T-cell (primary cell): ENCODE data around the gene SRRT. TPM values are rescaled to one million over a fixed set of nuclear protein-coding genes. Genes with fewer than 3 reads are reported as not detected.

ENCODE experiments used
- ATAC-seq, 4 experiments: fragments of 200-7000 bp in 3 of 4; fragments of 150-1000 bp in 1 of 4; cut with Tn5 transposase; replicated peaks in 1 of 4; 1 replicate in 3 of 4; 2 replicates in 1 of 4; pipeline ENCODE4 v1.10.0; 2021; ENCODE audit warnings: moderate library complexity in 3 of 4, mild to moderate bottlenecking in 2 of 4, moderate number of reproducible peaks in 1 of 4
- CTCF ChIA-PET, 2 donors: fragments of 300-600 bp; sonication (Branson Sonifier 250); formaldehyde crosslinking; loops; one replicate each; lab custom pipeline; 2022; ENCODE audit warnings: antibody characterized with exemption in 2 of 2; lab: Charles Lee
- POLR2A ChIA-PET, 2 donors: fragments of 300-600 bp; sonication (Branson Sonifier 250); formaldehyde crosslinking; loops; one replicate each; lab custom pipeline; 2022; ENCODE audit warnings: antibody characterized with exemption in 2 of 2; lab: Charles Lee
- DNase-seq, 35 experiments: peaks; one replicate each; pipeline versions ENCODE4 v3.0.0 to v3.0.0-alpha.2; 2013 to 2023
- H3K27ac ChIP-seq: one replicate; pipeline ENCODE4 v1.5.1; 2013; ENCODE audit warnings: low read length
- H3K27me3 ChIP-seq, 2 experiments: replicated peaks in 1 of 2; 1 replicate in 1 of 2; 2 replicates in 1 of 2; pipeline versions ENCODE4 v1.6.1 to v1.7.0; 2013; ENCODE audit warnings: low read length in 1 of 2, mixed read lengths in 1 of 2; ENCODE audit not compliant: control insufficient read depth in 2 of 2, insufficient read depth in 2 of 2; ENCODE audit errors: extremely low read depth in 1 of 2
- H3K36me3 ChIP-seq, 2 donors: 1 replicate in 1 of 2; 2 replicates in 1 of 2; pipeline versions ENCODE4 v1.6.1 to v1.7.0; 2013; ENCODE audit warnings: low read length in 1 of 2; ENCODE audit not compliant: control insufficient read depth in 2 of 2, insufficient read depth in 1 of 2; ENCODE audit errors: extremely low read depth in 1 of 2
- H3K4me1 ChIP-seq, 2 experiments: 1 replicate in 1 of 2; 2 replicates in 1 of 2; pipeline versions ENCODE4 v1.6.1 to v1.7.0; 2013; ENCODE audit warnings: low read length in 2 of 2, mixed read lengths in 1 of 2; ENCODE audit not compliant: insufficient read depth in 2 of 2, control insufficient read depth in 1 of 2; ENCODE audit errors: extremely low read depth in 1 of 2
- H3K4me3 ChIP-seq, 2 donors: 1 replicate in 1 of 2; 2 replicates in 1 of 2; pipeline versions ENCODE4 v1.5.1 to v1.7.0; 2013; ENCODE audit warnings: mild to moderate bottlenecking in 2 of 2, low read length in 1 of 2, moderate library complexity in 1 of 2; ENCODE audit not compliant: control insufficient read depth in 1 of 2; ENCODE audit errors: extremely low read depth in 1 of 2
- H3K9me3 ChIP-seq: 2 replicates; pipeline ENCODE4 v1.7.0; 2013
- H3K27ac Mint-ChIP-seq, 2 donors: one replicate each; pipeline ENCODE4 v1.8.0; 2020 to 2021; ENCODE audit warnings: mild to moderate bottlenecking in 2 of 2, mixed read lengths in 2 of 2
- H3K27me3 Mint-ChIP-seq, 2 donors: one replicate each; pipeline ENCODE4 v1.8.0; 2021 to 2022; ENCODE audit warnings: mixed read lengths in 2 of 2
- H3K36me3 Mint-ChIP-seq: one replicate; pipeline ENCODE4 v1.8.0; 2021; ENCODE audit warnings: mixed read lengths
- H3K4me1 Mint-ChIP-seq, 3 donors: one replicate each; pipeline ENCODE4 v1.8.0; 2020 to 2022; ENCODE audit warnings: mixed read lengths in 3 of 3, mild to moderate bottlenecking in 1 of 3
- H3K4me3 Mint-ChIP-seq, 3 donors: one replicate each; pipeline ENCODE4 v1.8.0; 2020 to 2022; ENCODE audit warnings: mild to moderate bottlenecking in 3 of 3, mixed read lengths in 3 of 3, moderate library complexity in 3 of 3
- H3K9me3 Mint-ChIP-seq, 3 donors: one replicate each; pipeline ENCODE4 v1.8.0; 2020 to 2022; ENCODE audit warnings: mixed read lengths in 3 of 3
- WGBS: methylation state at CpG from one replicate; pipeline ENCODE4 v1.1.5; 2013; ENCODE audit warnings: missing lambda C conversion rate; ENCODE audit not compliant: insufficient coverage; 5-methylcytosine and 5-hydroxymethylcytosine counted together
- total RNA-seq, 35 experiments: library from RNA in 6 of 35; stranded (reverse) in 6 of 35; fragments of 120-200 nt in 1 of 35; gene quantifications; one replicate each; pipeline versions ENCODE4 v1.2.1 to v1.2.4 and lab custom pipeline; 2013 to 2026

Gene SRRT
- total RNA-seq, 5 donors from 2014 or later (not counting 1 experiment from before 2014, with no cell fraction given): 224 to 308 (median 243) TPM

DNA sequence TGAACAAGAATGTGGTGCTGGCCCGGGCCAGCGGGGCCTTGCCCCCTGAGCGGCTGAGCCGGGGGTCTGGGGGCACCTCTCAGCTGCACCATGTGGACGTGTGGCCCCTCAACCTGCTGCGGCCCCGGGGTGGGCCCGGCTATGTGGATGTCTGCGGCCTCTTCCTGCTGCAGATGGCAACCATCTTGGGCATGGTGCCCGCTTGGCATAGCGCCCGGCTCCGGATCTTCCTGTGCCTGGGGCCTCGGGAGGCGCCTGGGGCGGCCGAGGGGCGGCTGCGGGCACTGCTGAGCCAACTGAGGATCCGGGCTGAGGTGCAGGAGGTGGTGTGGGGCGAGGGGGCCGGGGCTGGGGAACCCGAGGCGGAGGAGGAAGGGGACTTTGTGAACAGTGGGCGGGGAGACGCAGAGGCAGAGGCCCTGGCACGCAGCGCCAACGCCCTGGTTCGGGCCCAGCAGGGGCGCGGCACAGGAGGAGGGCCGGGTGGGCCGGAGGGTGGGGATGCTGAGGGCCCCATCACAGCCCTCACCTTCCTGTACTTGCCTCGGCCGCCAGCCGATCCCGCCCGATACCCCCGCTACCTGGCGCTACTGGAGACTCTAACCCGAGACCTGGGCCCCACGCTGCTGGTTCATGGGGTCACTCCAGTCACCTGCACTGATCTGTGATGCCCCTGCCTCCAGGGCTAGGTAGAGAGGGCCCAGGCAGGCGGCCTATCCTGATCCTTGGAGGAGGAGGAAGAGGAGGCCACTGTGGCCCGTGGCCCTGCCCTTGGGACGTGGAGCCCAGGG, 8.8 kb upstream of the SRRT start:
- WGBS: 61% methylated on average over 39 of the region's 46 CpGs
- POLR2A ChIA-PET: no interaction called here

DNA sequence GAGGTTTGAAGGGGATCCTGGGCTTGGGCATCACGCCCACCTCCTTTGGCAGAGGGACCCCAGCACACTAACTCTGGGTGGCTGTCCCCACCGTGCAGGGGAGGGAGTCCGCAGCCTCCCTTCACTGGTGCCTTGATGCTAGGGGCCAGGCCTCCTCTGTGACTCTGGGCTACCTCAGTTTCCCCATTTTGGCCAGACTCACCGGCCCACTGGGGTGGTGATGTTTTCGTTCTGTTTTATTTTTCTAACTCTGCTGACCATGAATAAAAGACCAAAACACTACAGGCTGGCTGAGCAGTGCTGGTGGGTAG, 8.2 kb upstream of the SRRT start:
- Mint-ChIP-seq H3K36me3 (peaks cover 19% of the 10 kb centered on the region), H3K9me3 (no peaks in the 10 kb centered on the region), H3K27ac (peak overlapping the region; percentile 86), H3K4me3 (peak overlapping the region; percentile 72 to 81 (median 75)), H3K4me1 (peaks cover 14 to 17% (median 16%) of the 10 kb centered on the region in 3 donors), H3K27me3 (no peaks in the 10 kb centered on the region)
- Histone ChIP-seq H3K9me3 (no peaks in the 10 kb centered on the region), H3K27me3 (no peaks in the 10 kb centered on the region), H3K4me1 (peaks cover 5 to 22% of the 10 kb centered on the region in 2 experiments), H3K27ac (peak overlapping the region; percentile 65), H3K36me3 (peaks cover 8 to 26% of the 10 kb centered on the region in 2 donors), H3K4me3 (peak overlapping the region; percentile 49 to 74)
- ChIA-PET POLR2A (no interaction called here), CTCF (no interaction called here)
- no peak for DNase-seq
- 83% methylated on average over 1 of the region's 5 CpGs for WGBS
- ATAC-seq: no peak

More for the DNA sequence above, 8.8 kb upstream of the SRRT start:
- peaks cover 5 to 22% of the 10 kb centered on the region in 2 experiments for H3K4me1 ChIP-seq
- no peaks in the 10 kb centered on the region for H3K27me3 ChIP-seq
- peaks cover 14 to 17% (median 16%) of the 10 kb centered on the region in 3 donors for H3K4me1 Mint-ChIP-seq
- peak overlapping the region; percentile 15 to 49 for H3K4me3 ChIP-seq
- H3K27ac ChIP-seq: peak overlapping the region; percentile 65
- DNase-seq (peak in 16 of 35 experiments; percentile 19 to 51 (median 34)), ATAC-seq (peak; percentile 67 to 74 (median 69))
- peak overlapping the region; percentile 44 to 70 for H3K27ac Mint-ChIP-seq
- H3K9me3 ChIP-seq: no peaks in the 10 kb centered on the region
- no peaks in the 10 kb centered on the region for H3K9me3 Mint-ChIP-seq
- H3K36me3 Mint-ChIP-seq: peaks cover 19% of the 10 kb centered on the region
- H3K36me3 ChIP-seq: peaks cover 11 to 31% of the 10 kb centered on the region in 2 donors
- CTCF ChIA-PET: no interaction called here
- no peaks in the 10 kb centered on the region for H3K27me3 Mint-ChIP-seq
- peak overlapping the region; percentile 72 to 81 (median 75) for H3K4me3 Mint-ChIP-seq

DNA sequence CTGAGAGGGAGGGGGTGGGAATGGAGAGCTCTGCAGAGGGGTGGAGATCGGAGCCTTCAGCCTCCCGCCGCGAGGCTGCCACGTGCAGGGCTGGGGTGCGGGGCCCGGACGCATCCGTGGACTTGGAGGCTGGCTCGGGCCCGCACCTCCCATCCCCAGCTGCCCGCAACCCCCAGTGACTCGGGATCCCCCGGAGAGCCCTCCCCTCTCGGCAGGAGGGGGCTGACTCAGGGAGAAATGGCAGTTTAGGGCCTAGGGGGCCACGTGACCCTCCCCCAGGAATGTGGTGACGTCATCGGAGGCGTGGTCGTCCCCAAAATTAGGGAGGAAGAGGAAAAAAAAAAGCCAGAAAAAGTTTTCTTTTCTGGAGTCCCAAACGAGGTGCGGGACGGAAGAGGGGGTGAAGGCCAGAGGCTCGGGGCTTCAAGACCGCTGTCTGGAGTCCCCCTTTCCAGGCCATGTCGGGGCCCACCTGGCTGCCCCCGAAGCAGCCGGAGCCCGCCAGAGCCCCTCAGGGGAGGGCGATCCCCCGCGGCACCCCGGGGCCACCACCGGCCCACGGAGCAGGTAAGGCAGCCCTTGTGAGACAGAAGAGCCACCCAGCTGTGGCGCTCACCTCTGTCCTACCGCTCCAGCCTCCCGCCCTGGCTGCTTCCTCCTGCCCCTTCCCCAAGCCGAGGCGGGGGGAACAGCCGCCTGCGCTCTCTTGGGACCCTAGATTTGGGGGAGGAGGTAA, 7.7 kb upstream of the SRRT start, which contains the start of gene TRIP6:
TSS of gene TRIP6 (plus strand) at position 348 of the 736 bp plus-strand sequence. CDS start at position 459, 111 bp downstream.
- H3K4me1 Mint-ChIP-seq: peaks cover 14 to 17% (median 16%) of the 10 kb centered on the region in 3 donors
- Histone ChIP-seq H3K9me3 (no peaks in the 10 kb centered on the region), H3K4me1 (peaks cover 5 to 22% of the 10 kb centered on the region in 2 experiments), H3K27me3 (no peaks in the 10 kb centered on the region), H3K36me3 (peaks cover 8 to 25% of the 10 kb centered on the region in 2 donors), H3K4me3 (peak within 1 kb of the TSS; percentile 49 to 74), H3K27ac (peak within 1 kb of the TSS; percentile 65)
- POLR2A ChIA-PET: interaction anchor here in 1 of 2 donors (0.6 kb wide), 1 partner anchor 473 kb away, joined by 3 read pairs; no protein-coding TSS in a partner anchor
- H3K4me3 Mint-ChIP-seq: peak within 1 kb of the TSS; percentile 72 to 81 (median 75)
- ATAC-seq (peak; percentile 8 to 43 (median 42)), DNase-seq (peak in 7 of 35 experiments; percentile 9 to 46 (median 30))
- WGBS: 5% methylated on average over 23 of the region's 42 CpGs
- CTCF ChIA-PET: no interaction called here
- H3K27ac Mint-ChIP-seq: peak within 1 kb of the TSS; percentile 86
- peaks cover 18% of the 10 kb centered on the region for H3K36me3 Mint-ChIP-seq
- H3K9me3 Mint-ChIP-seq: no peaks in the 10 kb centered on the region
- H3K27me3 Mint-ChIP-seq: no peaks in the 10 kb centered on the region

DNA sequence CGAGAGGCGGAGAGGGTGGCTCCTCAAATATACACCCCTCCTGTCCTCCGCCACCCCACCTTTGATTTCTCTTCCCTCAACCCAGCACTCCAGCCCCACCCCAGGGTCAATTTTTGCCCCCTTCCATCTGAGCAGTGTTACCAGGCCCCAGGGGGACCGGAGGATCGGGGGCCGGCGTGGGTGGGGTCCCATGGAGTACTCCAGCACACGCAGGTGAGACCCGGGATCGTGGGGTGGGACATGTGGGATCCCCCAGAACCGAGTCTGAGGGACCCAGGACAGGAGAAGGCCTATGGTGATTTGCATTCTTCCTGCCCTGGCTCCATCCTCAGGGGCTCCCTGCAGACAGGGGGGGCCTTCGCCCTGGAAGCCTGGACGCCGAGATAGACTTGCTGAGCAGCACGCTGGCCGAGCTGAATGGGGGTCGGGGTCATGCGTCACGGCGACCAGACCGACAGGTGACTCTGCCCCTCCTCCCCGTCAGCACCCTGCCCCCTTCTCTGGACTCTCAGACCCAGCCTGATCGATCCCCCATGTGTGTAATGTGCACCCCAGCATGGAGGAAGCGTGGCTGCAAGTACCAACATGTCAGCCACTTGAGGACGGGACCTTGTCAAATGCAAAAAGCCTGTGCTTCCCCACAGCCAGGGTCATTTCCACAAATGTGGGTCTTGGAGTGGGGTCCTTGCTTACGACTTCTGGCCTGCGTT, 7.0 kb upstream of the SRRT start:
- peak overlapping the region; percentile 43 to 72 (median 55) for H3K4me3 Mint-ChIP-seq
- no peak for DNase-seq
- POLR2A ChIA-PET: no interaction called here

DNA sequence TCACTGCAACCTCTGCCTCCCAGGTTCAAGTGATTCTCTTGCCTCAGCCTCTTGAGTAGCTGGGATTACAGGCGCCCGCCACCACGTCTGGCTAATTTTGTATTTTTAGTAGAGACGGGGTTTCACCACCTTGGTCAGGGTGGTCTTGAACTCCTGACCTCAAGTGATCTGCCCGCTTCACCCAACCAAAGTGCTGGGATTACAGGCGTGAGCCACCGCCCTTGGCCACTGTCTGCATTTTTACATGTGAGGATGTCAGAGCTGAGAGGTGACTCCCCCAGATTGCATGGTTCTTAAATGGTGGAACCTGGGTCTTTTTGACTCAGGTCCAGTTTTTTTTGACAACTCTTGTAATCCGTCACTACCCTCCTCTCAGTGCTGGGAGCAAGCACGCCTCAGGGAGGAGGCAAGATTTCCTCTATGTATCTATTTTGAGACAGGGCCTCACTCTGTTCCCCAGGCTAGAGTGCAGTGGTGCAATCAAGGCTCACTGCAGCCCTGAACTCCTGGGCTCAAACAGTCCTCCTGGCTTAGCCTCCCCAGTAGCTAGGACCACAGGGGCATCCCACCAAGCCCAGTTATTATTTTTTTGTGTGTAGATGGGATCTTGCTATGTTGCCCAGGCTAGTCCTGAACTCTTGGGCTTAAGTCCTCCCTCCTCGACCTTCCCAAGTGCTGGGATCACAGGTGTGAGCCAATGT, 1.2 kb upstream of the SRRT start:
- Mint-ChIP-seq H3K36me3 (peaks cover 19% of the 10 kb centered on the region), H3K4me1 (peaks cover 39 to 45% (median 43%) of the 10 kb centered on the region in 3 donors), H3K4me3 (peak overlapping the region; percentile 92 to 98 (median 98)), H3K27me3 (no peaks in the 10 kb centered on the region), H3K27ac (peak overlapping the region; percentile 95 to 98), H3K9me3 (no peaks in the 10 kb centered on the region)
- peaks cover 6 to 40% of the 10 kb centered on the region in 2 experiments for H3K4me1 ChIP-seq
- ChIA-PET POLR2A (no interaction called here), CTCF (interaction anchor here in 1 of 2 donors (1.6 to 2.4 kb wide), 2 partner anchors 21 to 168 kb away, joined by 6 to 8 read pairs; partner anchors contain the start of genes POP7 and SLC12A9)
- H3K4me3 ChIP-seq: peak overlapping the region in 1 of 2 donors; percentile 73
- WGBS: 95% methylated on average over 8 of the region's 10 CpGs
- no peaks in the 10 kb centered on the region for H3K27me3 ChIP-seq
- peaks cover 0 to 12% of the 10 kb centered on the region in 2 donors for H3K36me3 ChIP-seq
- H3K9me3 ChIP-seq: no peaks in the 10 kb centered on the region
- ATAC-seq: no peak
- DNase-seq: no peak
- H3K27ac ChIP-seq: peak overlapping the region; percentile 93

More for the DNA sequence above, 7.0 kb upstream of the SRRT start:
- peaks cover 9 to 17% (median 16%) of the 10 kb centered on the region in 3 donors for H3K4me1 Mint-ChIP-seq
- peak overlapping the region; percentile 65 for H3K27ac ChIP-seq
- CTCF ChIA-PET: no interaction called here
- H3K4me1 ChIP-seq: peaks cover 5 to 22% of the 10 kb centered on the region in 2 experiments
- no peak for ATAC-seq
- H3K36me3 Mint-ChIP-seq: peaks cover 14% of the 10 kb centered on the region
- H3K27ac Mint-ChIP-seq: peak overlapping the region; percentile 71 to 75
- H3K9me3 Mint-ChIP-seq: no peaks in the 10 kb centered on the region
- H3K4me3 ChIP-seq: peak overlapping the region; percentile 49 to 74
- H3K27me3 Mint-ChIP-seq: no peaks in the 10 kb centered on the region
- 68% methylated on average over 20 of the region's 27 CpGs for WGBS
- H3K9me3 ChIP-seq: no peaks in the 10 kb centered on the region
- peaks cover 8 to 20% of the 10 kb centered on the region in 2 donors for H3K36me3 ChIP-seq
- H3K27me3 ChIP-seq: no peaks in the 10 kb centered on the region
